NCI-H1694 (cell line): ENCODE results near the gene GINS1.
"Not testable (repeated sequence)": the region's sequence is repeated elsewhere in the genome, so short reads cannot be mapped to it uniquely, and the experiment has no call there.

ENCODE experiments used
- DNase-seq: peaks from one replicate; lab custom pipeline; 2025; lab: John Stamatoyannopoulos, UW

Gene GINS1

DNA sequence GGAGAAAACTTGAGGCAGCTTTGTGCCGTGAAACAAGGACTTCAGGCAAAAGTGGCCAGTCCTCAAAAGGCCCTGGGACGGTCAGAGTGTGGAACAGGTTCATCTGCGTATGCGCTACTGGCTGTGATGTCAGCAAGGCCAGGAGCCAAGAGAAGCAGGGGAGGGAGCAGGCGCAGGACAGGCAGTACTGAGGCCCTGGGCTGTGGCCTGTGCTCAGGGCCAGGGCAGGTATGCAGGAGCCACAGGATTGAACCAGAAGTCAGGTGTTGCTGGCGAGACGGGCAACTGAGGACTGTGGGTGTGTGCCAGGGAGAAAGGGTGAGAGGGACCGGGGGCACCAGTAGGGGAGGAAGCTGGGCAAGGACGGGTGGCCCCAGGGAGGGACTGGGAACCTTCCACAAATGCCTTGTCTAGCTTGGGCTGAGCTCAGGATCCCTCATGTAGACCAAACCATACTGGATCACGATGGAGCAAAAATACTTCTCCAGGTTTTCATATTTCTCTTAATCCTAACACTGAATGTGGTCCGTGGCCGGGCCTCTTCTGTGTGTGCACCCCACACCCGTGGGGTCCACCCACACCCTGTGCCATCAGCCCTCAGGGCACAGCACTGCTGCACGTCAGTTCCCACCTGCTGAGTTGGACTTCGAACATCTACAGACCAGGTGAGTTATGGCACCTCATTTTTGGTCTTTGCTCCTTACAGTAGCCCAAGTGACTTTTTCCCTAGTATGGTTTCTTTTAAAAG, 46.9 kb downstream of the GINS1 start:
- no peak for DNase-seq

DNA sequence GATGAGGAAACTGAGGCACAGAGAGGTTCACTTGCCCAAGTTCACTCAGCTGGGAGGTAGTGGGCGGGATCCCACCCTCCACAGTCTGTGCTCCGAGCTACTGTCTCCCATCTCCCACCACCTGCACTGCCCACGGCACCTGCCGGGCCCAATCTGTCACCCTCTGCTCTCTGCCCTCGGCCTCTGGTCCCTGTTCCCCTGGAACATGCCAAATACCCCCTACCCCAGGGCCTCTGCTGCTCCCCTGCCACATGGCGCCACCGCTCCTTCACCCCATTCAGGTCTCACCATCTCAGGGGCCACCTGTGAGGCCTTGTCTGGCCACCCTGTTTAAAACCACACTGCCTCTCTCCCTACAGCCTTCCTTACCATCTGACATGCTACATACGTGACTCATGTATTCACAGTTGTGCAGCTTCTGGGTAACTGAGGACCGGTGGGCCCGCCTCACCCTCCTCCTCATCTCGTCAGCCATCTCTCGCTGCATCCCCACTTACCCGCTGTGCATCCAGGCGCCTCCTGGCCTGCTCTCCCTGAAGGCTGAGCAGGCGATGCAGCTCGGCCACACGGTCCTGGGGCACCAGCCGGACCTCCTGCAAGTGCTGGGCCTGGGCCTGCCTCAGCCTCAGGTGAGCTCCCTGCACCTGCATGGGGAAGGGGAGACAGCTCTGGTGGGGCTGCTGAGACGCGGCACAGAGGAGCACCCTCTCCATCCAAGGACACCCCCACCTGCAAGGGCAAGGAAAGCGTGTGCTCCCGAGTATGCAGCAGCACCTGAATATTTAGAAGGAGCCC, 50.6 kb downstream of the GINS1 start:
- DNase-seq: no peak

DNA sequence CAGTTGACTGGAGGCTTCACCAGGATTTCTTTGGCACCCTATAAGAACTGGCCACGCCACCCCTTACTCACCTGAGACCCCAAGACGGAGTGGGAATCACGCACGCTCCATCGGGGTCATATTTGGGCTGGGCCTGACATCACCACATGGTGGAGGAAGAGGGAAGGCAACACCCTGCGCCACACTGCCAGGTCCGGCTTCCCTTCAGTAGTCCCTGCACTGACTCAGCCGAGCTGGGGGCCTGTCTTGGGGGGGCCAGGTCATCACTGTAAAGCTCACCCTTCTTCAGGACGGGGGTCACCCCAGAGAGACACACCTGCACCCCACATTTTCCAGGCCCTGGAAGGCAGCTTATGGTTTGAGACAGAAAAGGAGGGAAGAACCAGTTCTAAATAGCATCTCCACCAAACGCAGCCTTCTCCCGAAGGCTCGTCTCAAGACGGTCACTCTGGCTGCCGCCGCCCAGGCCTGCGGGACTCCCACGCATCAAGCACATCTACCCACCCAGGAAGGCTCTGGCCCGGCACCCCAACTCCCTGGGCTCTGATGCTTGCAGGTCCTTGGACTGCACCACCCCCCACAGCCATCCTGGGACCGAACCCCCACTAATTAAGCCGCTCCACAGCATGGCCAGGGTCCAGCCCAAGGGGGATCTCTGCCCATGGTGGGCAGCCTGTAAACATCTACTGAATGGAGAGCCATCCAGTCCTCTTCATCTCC, 51.8 kb downstream of the GINS1 start:
- no peak for DNase-seq

- DNase-seq: no peak
Observed at GRCh38 chr20:25459916-25460535, 52.6 kb downstream of the GINS1 start.

DNA sequence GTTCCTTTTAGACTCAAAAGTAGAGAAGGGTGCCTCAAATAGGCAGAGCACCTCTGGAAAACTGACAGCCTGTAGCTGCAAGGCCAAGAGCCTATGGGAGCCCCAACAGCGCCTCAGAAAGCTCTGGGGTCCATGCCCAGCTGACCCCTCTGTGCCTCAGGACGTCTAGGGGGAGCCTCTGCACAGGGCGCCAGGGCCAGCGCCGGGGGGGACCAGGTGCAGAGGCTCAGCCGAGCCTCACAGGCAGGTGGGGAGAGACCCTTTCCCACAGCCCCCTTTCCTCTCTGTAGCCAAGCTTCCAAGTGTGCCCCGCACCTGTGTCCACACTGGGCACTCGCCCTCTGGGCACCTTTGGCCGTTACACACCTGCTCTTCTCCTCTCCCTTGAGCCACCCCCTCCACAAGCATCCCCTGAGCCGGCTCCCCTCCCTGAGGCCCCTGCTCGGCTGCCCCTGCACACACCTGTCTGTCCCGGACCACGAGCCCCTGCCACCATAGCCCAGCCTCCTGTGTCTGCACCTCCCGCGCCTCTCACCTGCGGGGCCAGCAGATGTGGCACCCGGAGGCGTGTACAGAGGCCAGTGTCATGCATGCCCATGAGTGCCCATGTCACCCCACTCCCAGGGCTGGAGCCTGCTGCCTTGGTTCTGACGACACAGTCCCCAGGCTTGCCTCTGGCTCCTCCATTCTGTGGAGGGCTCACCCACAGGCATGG, 53.2 kb downstream of the GINS1 start:
- no peak for DNase-seq

DNA sequence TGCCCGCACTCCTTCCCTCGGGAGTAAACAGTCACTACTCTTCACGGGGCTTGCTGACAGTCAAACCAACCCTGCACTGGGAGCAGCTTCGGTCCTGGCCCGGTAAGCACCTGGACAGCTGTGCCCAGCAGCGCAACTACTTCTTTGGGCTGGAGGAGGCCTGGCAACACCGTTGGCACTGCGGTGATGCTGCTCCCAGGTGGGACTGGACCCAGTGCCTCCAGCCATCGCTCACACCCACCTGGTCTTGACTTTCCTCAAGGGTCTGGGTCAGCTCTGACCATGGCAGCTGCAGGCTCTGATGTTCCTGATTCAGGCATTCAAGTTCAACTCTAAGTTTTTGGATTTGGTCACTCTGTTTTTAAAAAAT, 53.8 kb downstream of the GINS1 start:
- DNase-seq: no peak

GRCh38 chr20:25461786-25462545, 54.5 kb downstream of the GINS1 start:
- no peak for DNase-seq

DNA sequence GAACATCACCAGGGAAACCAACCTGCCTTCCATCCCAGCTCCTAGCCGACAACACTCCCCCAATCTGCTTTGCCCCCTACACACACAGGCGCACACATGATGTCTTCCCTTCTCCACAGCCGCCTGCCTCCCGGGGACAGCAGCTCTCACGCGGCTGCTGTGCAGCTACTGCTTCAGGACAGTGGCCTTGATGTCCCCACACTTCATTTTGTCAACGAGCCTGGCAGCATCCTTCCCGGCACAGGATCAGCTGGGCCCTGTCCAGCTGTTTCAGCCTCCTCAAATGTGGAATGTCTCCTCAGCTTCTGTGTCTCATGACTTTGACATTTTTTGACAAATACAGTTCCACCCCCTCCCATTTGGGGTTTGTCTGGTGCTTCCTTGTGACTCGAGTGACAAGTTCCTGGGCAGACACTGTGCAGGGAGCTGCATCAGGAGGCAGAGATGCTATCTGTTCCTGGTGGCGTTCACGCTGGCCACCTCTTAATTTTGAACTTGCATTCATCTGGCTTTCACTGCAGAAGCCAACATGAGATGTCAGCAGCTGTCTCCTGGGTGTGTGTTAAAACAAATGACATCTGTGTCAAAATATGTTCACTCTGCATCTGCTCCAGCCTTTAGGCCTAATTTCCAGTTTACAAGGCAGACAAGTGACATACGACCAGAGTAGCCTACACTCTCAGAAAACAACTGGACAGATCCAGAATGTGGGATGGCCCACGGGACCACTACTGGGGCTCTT, 57.2 kb downstream of the GINS1 start:
- peak; percentile 44 for DNase-seq

DNA sequence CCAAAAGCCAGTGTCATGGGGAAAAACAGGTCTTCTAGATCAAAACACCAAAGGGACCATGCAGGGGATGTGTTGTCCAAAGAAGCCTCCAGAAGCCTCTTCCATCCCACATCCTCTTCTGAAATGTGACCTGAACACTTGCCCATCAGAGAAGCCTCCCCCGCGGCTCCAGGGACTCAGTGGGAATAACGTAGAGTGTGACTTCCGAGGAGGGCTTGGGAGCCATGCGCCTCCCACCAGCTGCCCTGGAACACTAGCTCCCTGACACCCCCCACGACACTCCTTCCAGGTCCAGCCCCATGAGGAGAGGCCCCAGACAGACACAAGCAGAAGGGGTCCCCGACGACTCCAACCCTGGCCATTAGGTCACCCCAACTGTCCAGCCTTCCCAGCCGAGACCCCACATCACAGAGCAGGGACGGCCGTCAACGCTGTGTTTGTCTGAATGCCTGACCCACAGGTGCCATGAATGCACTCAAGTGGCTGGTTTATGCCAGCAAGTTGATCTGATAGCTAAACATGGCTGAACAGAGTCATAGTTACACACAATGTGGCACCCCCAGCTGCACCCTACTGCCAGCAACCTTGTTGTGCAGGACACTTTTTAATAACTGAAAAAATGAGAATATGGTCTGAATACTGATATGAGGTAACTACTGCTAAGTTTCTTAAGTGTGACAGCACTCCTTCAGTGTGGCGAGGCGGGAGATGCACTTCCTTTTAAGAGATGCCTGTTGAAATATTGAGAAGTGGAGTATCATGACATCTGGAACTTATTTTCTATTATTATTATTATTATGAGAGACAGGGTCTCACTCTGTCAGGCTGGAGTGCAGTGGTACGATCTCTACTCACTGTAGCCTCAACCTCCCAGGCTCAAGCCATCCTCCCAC, 58.0 kb downstream of the GINS1 start:
- DNase-seq: no peak

DNA sequence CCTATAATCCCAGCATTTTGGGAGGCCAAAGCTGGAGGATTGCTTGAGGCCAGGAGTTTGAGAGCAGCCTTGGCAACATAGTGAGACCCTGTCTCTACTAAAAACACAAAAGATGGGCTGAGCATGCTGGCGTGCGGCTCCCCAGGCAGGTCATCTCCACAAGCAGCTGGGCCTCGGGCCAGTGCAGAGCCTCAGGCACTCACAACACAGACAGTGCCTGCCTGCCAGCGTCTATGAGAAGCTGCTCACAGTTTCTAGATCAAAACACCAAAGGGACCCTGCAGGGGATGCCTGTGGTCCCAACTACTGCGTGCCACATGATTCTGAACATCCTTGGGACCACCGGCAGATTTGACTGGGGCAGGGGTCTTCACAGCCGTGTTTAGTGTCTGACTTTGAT, 59.4 kb downstream of the GINS1 start:
- DNase-seq: no peak

DNA sequence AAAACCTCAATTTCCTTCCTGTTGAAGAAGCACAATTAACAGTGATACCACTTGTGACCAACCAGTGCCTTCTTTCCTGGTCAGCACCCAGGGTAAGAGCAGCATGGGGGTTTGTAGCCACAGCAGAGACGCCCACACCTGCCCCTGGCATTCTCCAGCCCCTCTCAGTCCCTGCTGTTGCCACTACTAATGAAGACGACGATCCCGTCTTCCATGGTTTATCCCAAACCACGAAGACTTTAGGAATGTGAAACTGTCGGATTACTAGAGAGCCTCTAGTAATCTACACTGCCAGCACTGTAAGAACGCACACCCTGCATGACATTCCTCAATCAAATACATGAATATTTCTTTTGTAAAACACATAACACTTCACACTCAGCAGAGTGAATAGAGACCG, 60.0 kb downstream of the GINS1 start:
- DNase-seq: no peak

DNA sequence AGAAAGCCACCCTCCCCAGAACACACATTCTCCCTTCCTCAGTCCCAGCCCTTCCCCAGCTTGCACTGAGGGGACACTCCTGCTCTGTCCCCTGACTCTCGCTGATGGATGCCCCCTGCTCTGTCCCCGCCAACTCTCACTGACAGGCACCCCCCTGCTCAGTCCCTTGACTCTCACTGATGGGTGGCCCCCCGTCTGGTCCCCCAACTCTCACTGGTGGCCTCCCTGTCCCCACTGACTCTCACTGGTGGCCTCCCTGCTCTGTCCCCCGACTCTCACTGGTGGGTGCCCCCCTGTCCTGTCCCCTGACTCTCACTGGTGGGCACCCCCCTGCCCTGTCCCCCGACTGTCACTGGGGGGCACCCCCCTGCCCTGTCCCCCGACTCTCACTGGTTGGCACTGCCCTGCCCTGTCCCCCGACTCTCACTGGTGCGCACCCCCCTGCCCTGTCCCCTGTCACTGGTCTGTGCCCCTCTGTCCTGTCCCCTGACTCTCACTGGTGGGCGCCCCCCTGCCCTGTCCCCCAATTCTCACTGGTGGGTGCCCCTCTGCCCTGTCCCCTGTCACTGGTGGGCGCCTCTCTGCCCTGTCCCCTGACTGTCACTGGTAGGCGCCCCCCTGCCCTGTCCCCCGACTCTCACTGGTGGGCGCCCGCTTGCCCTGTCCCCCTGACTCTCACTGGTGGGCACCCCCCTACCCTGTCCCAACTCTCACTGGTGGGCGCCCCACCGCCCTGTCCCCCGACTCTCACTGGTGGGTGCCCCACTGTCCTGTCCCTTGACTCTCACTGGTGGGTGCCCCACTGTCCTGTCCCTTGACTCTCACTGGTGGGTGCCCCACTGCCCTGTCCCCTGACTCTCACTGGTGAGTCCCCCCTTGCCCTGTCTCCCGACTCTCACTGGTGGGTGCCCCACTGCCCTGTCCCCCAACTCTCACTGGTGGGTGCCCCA, 60.9 kb downstream of the GINS1 start:
- no peak for DNase-seq

DNA sequence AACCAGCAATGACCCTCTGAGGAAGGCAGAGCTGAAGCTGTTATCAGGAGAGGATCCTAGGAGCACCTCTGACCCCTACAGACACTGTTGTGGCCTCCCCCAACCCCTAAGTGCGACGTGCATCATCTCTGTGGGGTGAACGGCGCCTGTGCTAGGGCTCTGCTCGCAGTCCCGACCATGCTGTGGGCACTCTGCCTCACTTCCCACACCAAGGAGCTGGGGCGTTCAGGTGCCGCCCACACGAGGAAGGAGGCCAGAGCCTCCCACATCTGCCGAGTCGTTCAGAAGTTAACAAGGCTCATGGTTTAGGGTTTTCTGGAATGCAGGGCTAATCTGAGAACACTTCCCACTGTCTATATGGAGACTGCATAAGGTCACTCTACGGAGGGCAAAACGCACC, 62.1 kb downstream of the GINS1 start:
- DNase-seq: no peak

DNA sequence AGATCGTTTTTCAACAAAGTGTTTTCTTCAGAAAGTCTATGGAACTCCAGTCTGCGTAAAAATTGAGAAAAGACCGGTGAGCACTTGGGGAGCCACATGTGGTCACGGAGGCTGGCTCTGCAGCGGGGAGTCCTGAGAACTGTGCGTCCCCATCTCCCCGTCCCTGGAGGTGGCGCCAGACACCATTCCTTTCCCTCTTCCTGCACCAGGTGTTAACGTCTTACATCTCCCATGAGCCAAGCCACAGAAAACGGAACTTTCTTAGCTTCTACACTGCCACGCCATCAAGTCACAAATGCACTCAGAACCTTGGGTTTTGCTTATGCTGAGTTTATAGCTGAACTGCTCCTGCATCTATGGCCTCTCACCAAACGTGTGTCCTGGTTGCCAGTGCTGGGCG, 62.6 kb downstream of the GINS1 start:
- no peak for DNase-seq

DNA sequence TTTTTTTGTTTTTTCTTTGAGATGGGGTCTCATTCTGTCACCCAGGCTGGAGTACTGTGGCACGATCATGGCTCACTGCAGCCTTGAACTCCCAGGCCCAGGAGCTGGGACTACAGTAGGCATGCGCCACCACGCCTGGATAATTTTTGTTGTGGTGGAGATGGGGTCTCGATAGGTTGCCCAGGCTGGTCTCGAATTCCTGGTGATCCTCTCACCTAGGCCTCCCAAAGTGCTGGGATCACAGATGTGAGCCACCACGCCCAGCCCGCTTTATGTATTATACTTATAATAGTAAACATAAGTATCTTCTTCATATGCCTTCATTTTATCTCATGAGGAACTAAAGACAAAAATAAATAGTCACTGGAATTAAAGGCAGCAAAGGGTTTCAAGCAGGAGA, 63.5 kb downstream of the GINS1 start:
- DNase-seq: no peak

- not testable (repeated sequence) for DNase-seq
Observed at GRCh38 chr20:25473297-25473696, 65.8 kb downstream of the GINS1 start.

DNA sequence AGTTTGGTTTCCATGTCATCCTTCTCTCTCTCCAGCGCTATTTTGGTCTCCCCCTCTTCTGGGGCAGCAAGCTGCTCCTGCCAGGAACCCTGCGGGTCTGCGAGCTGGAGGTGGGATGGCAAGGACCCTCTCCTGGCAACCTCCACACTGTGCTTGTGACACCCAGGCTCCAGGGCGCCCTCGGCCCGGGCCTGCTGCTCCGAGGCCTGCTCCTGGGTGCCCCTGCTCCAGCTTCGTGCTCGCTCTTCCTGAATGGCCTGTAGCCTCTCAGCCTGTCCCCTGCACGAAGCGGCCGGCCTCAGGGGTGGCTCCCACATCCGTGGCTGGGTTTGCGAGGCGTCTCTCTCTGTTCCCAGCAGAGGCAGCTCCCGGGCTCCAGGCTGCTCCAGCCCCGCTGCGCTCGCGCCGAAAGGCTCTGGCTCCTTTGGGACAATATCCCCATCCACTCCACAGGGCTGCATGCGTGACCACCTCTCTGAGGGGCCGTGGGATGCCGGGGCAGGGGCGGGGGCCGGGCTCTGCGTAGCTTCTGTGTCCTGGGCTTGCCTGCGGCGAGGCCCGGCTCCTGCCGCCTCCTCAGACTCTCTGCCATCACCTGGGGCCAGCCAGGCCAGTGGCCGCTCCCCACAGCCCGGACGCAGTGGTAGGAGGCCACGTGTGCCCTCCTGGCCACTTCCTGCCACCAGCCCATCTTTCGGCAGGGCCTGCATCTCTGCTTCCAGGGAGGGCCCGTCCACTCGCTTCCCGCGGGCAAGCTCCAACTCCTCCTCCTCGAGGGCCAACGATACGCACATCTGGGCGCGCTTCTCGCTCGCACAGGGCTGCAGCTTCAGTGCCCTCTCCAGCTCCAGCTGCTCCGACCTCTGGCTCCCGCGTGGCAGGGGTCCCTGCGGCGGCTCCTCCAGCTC, 68.9 kb downstream of the GINS1 start:
- DNase-seq: no peak
